ENCODE measurements around the gene MED25.

GRCh38 chr19:49850221-49850486, 32.1 kb downstream of the MED25 start:
- TF ChIP-seq POLR2AphosphoS5 (IDR thresholded peaks at IDR 0.05; ENCODE audit: low read depth, low read length) (no peak), SIN3A (IDR thresholded peaks at IDR 0.05; ENCODE audit: borderline replicate concordance, insufficient read depth, low read length) (no peak)

Data from PFSK-1 (cell line).